Activated T-cell treated with anti-CD3 and anti-CD28 coated beads, Interleukin-2, amount 50 U/mL, for 1 hour (primary cell): ENCODE data around the gene HOXB7.

Experiments used
- DNase-seq: peaks from one replicate; pipeline ENCODE4 v3.0.0-alpha.2; 2020

HOXB7 gene

DNA sequence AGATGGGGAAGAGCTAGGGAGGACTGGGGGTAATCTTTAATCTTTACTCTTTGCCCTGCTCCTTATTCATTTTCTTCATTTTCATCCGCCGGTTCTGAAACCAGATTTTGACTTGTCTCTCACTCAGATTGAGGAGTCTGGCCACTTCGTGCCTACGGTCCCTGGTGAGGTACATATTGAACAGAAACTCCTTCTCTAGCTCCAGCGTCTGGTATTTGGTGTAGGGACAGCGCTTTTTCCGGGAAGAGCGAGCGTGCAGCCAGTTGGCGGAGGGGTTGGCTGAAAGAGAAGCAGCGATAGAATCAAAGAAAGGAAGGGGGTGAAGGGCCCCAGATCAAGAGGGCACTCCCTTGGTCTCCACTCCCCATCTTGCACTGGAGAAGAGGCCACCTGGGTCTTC lies 12.0 kb upstream of the HOXB7 start:
- DNase-seq, result no peak

DNA sequence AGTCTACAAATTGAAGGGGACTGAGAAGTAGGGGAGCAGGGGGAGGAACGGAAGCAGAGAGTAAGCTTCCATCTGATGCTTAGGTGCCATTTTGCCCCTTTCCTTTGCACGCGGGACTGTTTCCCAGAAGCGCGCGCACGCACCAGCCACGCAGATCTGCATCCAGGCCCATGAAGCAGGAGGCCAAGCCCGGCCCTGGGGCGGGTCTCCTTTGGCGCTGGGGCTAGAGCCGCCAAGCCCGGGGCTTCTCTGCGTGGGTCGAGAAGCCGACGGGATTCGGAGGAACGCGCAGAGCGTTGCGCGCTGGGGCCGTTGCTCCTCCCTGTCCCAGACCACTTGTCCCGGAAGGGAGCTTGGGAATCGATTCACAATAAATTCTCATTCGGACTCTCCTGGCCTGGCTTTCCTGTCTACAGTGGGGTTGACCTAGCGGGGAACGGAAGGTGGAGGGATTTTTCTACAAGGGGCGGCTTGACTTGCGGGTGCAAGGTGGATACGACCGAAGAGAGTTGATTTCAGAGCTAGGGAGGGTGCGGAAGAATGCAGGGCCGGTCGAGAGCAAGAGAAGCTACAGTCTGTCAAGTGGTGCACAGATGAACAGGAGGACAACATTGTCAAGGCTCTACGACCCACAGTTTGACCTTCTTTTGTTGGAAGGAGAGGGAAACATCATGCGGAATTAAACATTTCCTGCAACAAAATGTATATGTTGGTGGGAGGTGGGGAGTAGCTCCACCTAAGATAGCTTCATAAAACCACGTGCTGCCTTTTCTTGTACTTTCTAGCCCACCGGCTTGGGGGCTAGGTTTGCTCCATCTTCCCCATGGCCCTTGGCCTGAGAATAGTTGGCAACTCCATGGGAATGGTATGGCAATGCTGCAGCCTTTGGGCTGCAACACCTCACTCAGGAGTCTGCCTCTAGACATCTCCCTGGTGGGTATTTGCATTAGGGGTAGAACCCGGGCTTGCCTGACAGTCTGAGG lies 10.9 kb upstream of the HOXB7 start:
- DNase-seq, result no peak

DNA sequence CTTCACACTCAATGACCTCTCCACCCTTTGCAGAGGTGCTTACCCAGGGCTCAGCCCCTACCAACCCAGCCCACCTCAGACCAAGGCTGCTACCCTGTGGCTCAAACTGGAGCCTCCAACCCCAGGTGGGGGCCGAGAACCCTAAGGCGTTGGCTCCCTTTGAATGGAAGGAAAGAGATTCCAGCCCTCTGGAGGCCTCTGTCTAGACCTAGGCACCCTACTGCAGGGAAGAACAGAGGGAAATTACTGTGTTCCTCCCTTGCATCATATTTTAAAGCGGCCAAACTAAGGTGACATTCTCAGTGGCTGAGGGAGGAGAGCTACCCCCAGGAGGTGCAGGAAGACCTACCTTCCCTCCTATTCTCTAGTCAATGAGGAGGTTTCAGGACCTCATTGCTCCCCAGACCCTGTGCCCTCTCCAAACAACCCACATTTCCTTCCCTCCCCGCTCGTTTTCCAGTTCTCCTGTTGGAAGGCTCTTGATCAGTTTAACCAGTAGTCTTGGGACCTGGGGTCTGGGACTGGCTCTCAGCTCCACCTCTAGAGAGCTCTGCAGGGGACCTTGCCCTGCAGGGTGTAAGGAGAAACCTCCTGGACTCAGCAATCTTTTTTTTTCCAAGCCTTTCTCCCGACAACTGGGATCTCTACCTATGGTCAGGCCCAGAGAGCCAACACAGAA lies 9.8 kb upstream of the HOXB7 start:
- DNase-seq, result no peak

DNA sequence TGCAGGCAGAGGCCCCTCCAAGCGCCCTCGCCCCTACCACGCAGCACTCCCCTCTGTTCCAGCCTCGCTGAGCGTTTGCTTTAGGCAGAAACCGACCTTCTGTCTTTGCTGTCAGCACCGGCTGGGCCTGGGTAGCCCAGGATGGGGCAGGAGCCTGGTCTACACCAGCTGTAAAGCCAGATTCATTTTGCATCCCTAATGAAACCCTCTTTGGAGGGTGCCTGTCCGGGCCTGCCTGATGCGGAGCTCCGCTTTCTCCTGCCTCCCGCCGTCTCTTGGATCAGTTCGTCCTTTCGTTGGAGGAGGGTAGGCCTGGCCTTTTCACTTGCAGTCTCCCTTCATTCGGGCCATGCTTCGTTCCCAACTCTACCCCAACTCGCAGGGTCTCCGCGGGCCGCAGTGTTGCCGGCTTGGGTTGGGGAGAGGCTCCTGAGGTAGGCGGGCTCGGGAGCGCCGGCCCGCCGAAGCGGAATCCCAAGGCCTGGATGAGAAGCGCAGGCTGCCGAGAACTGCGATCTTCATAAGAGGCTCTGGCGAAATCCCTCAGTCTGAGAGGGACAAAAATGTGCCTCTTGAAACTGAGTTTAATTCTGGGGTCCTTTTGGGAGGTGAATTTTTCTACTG lies 9.1 kb upstream of the HOXB7 start:
- no peak for DNase-seq

DNA sequence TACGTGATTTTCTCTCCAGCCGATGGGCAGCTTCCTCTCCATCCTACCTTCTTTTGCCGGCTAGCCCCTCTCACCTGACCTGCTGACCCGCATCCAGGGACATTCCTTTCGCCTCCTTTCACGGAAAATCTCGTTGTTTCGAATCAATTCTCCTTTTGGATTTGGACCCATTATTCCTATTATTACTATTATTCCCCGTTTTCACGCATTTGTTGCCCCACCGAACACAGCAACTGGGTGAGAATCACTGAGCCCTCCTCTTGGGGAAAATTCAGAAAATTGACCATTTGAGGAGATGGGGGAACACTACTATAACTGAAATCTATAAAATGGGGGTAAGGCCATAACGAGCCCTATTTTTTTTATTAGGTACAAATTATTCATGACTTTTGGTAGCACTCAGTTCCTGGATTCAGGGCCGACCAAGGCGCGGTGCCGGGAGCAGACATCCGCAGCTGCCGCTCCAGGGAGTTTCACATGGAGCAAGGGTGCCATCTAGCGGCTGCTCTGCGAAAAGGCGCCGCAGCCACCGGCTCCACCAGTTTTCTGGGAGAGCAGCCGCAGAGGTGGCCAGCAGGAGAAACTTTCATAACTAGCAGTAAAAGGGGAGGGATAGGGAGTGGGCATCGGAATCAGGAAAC lies 7.6 kb upstream of the HOXB7 start:
- DNase-seq, result peak; percentile 89

DNA sequence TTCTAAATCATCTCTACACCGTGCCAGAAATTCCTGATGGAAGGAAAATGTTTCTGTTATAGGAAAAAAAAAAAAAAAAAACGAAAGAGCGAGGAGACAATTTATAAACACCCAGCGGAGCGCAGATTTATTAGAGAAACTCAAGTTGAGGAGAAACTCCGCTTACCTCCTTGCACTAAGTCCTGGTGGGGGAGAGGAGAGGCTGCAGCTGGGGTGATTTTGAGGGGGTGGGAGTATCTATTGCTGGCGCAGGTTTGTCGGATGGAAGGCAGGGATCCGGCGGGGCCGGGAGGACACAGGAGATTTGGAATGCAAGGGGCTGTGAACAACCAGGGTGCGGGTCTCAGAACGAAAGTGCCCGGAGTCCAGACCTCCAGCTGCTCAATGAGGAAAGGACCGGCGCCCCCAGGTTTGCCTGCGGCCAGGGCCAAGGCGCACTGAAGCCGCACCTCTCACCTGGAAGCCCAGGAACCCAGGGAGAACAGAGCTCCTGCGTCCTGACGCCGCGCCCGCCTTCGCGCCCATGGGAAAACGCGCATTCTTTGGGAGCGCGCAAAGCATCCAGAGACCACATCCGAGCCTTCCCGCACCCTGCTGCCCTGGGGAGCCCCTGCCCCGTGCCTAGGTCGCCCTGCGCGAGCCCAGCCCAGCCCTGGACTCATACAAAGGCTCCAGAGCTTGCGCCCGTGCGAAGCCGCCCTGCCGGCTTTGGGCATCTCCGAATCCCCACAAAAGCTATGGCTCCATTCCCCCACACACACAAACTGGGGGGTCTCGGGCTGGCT lies 6.8 kb upstream of the HOXB7 start:
- DNase-seq, result no peak

DNA sequence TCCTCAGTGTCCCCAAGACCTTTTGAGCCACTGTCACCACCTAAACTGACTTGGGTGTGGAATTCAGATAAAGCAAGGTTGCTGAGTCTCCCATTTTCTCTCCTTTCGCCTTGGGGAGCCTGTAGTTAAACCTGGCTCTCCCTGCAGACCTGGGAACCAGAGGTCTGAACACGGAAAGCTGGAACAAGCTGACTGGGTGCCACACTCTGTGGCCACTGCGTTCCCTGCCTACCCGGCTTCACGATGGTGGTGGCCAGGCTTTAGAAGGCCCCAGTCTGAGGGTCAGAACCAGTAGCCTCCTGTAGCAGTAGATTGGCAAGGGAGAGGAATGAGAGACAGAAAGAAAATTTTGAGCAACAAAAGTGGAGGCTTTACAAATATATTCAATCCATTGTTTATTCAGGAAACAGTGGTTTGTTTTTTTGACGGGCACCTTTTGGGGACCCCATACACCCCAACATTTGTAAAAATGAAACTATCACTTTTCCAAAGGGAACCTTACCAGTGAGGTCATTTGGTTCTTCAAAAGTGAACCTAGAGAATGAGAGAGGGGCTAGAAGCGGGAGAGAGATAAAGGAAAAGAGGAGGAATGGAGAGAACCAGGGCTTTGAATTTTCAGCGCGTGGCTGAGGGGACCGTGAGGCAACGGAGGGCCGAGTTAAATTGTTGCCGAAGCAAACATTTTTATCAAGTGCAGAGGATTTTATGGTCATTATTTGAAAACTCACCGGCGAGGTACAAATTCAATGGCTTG lies 6.1 kb upstream of the HOXB7 start:
- no peak for DNase-seq

DNA sequence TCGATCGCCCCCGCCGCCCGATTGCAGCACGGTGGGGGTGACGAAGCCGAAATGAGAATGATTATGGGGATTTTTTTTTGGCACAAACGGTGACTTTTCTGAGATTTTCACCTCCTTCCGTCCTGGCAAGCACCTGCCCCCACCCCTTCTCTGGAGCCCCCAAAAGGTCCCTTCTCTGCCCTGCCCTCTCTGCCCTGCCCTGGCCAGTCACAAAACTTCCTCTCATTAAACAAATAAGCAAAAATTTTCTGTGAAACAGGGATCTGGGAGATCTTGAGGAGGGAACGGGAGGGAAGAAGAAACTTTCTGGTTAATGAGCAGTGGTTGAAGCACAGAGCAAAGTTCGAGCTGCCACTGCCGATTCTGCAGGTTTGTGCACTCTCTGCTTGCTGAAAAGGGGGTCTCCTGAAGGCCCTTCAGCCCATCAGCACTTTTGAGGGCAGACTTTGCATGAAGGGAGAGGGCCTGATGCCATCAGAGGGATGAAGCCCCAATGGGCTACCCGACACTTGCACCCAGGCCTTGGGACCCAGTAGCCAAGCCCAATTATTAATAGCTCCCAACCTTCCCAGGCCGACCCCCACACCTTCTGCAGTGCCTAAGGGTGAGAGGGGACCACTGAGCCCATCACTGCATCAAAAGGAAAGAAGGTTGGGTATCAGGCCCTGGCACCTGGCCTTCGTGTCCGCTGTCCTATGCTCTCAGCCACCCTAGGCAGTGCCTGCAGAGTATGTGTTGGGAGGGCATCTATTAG lies 5.3 kb upstream of the HOXB7 start:
- DNase-seq, result no peak

DNA sequence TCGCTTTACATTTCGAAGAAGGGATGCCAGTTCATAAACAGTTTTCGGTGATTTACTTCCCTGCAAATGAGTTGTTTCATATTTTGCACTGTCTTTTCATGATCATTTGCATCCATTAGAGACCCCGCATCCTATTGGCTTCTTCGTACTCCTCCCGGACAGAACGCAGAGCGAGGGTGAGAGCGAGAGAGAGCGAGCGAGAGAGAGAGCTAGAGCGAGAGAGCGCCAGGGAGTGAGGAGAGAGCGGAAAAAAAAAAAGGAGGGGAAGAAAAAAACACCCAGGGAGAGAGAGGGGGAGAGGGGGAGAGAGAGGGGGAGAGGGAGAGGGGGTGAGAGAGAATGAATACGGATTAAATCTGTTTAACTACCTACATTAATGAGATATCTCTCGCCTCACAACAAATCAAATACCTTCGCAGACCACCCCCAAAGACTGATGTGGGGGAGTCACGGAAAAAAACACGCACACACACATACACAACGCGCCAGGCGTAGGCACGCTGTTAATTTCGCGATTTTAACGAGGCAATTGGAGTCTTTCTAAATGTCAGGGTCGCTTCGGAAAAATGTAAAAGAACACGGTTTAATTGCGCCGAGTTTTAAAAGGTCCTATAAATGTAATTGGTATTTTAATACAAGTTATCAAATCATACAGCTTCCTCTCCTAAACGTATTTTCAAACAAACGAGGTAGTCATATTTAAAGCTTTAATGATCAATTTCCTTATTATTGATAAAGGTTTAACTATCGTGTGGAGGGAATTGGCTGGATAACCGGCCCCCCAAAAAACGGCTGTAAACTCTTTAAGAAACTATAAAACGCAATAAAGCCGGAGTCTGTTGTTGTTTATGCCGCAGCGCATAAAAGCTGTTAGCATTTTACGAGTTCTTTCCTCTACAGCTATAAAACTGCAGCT lies 4.5 kb upstream of the HOXB7 start, which contains the start of gene HOXB8:
Gene HOXB8, minus strand, starts transcription at position 246 of the 916 bp plus-strand sequence. CDS start 588 bp downstream, outside the sequence.
- no peak for DNase-seq

DNA sequence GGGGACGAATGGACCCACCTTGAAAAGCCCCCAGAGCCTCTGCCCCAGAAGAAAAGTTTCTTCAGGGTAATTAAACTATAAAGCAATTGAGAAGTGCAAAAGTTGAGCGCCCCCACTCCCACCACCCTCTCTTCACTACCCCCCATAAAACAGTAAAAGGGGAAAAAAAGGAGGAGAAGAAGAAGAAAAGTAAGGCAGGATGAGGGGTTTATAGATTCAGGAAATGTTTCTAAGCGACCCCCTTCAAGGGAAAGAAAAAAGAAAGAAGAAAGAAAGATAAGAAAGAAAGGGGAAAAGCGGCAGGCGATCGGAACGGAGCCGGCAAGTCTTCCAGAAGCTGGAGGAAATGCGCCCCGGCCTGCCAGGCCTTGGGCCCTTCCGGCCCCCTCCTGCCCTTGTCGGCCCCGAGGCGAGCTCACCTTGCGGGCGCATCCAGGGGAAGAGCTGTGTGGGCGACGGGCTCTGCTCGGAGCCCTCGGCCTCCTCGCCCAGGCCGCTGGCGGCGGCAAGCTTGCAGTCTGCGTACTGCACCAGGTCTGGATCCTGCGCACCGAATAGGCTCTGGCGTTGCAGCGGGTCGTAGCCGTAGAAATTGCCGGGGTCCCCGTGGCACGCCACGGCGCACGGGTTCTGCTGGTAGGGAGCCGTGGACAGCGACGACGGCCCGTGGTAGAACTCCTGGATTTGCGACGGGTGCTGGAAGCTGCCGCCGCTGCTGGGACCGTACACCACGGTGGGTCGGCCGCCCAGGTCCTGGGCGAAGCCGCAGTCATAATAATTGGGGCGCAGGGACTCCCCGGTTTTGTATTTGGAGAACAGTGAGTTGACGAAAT lies 3.3 kb upstream of the HOXB7 start:
- DNase-seq, result peak; percentile 62

DNA sequence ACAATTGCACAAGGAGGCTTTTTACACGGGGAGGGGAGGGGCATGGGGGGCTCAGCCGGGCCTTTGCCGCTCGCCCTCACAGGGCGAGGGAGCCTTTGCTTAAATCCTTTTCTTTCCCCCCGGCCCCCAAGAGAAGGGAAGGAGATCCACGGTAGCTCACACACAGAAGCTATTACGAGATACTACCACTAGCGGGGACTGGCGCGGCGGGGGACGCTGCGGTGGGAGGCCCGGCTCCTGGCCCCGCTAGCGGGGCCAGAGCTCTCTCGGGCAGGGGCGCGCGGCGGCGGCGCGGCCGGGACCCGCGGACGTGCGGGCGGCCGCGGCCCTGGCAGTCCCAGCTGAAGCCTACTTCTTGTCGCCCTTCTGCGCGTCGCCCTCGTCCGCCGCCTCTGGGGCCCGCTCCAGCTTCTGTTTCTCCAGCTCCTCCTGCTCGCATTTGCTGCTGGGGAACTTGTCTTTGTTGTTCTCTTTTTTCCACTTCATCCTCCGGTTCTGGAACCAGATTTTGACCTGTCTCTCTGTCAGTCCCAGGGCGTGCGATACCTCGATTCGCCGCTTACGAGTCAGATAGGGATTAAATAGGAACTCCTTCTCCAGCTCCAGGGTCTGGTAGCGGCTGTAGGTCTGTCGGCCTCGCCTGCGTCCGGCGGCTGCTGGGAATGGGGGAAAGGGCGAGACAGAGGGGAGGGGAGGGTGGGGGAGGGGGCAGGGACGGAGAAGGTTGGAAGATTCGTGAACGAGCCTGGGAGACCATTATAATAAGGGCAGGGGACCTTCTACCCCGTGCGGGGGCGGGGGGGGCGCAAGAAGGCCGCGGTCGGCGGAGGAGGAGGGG lies 2.3 kb upstream of the HOXB7 start:
- DNase-seq, result peak; percentile 63

DNA sequence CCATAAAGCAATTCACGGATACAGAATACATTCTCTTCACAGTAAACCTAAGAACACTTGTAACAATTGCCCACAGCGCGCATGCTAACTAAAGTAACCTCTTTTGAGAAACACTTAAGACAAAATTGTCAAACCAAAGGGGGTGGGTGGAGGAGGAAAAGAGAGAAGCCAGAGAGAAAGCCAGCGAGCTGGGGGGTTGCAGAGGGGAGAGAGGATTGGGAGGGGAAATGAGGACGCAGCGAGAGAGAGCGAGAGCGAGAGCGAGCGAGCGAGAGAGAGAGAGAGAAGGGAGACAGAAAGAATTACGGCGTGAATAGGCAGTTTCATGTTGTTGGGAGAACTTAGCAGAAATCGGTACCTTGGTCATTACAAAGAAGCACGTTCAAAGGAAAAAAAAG lies 1.6 kb upstream of the HOXB7 start:
- no peak for DNase-seq

DNA sequence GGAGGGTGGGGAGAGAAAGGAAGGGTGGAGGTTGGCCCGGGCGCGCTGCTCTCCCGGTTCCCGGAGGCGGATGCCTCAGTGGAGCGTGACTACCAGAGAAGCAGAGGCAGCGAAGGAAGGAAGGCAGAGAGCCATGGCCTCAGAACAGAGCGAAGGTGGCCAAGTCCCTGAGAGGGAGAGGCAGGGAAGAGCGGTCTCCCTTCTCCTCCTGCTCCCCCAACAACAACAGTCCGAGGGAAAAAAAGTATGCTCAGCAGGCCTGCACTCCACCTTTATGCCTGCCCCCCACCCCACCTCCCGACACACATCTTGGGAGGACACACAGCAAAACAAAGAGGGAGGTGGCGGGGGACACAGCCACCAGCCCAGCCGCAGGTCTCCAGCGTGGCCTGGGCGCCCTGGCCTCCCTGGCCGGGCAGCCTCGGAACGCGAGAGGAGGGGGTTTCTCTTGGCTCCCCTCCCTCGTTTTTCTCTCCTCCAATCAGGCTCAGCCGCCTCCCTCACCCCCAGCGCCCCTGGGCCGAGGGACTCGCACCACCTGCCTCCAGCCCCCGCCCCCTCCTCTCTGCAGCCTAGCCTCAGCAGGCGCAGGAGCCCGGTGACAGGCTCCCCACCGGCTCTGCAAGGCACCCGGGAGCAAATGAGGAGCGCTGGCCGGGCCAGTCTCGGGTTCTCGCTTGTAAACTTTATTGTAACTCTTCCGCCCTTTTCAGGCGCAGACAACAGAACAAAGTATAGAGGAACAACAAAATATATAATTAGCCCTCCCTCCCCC lies 1.1 kb upstream of the HOXB7 start:
- no peak for DNase-seq

DNA sequence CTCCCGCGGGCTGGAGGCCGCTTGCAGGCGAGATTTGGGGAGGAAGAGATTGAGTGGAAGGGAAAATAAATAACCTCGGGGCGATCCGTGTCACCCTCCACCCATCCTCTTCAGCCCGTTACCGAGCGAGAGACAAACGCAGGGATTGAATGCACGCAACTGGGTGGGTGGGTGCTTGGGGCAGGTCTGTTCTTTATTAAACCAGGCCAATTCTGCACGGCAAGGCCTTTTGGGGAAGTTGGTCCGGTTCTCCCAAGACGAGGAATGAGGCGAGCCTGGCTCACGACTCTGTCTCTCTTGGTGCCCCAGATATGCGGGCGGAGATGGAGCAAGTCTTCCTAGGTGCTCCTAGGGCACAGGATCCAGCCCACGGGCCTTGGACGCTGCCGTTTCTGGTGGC lies 396 bp upstream of the HOXB7 start:
- DNase-seq, result no peak

DNA sequence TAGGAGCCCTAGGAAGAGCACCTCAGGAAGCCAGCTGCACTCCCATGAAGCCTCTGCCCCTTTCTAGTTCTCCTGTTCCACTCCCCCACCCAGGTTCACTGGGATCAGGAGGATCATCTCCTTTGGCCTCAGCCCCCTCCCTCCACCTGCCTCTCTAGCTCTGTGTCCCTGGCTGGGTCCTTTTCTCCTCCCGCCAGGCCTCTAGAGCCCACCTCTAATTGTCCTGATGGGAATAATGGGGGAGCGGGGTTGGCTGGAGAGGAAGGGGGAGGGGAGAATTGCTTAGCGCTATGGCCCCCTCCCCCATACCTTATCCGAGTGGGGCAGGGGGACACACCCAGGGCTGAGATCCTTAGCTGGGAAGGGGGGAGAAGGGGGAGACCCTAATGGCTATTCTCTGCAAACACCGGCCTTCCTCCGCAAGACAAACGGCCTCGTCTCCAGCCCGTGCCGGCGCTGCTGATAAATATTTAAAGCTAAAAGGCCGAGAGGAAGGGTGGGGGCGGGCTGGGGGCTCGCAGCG lies 997 bp downstream of the HOXB7 start:
- no peak for DNase-seq

DNA sequence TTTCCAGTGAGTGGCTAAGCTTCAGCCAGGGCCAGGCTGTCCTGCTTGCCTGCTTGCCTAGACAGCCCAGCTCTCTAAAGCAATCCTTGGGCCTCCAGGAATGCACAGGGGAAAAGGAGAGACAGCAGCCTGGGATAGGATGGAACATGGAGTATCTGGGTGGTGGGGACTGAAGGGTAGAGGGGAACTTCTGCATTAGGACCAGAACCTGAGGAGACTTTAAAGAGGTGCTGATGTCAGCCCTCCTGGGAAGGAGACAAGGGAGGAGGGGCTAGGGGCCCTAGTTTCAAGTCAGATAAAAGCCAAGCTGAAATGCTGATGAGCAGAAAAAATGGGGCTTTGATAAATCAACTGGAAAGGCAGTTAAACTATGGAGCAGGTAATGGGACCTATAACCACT lies 1.8 kb downstream of the HOXB7 start:
- no peak for DNase-seq

DNA sequence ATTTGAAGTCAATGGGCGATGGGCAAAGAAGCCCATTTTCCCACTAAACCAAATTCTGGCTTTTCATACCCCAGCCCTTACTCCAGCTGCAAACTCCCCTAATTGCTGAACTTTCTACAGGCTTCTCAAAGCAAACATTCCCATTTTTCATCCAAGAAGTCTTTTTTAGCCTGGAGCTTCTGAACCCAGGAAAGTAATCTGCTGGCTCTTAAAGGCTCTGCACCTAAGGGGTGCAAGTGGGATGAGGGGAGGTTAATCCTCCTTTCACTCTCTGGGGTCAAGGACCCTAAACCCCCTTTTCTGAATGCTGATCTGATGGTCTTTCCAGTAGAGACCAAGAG lies 2.4 kb downstream of the HOXB7 start:
- DNase-seq, result no peak
